ENCODE data around the gene TRMT6. TPM values are rescaled to one million over a fixed set of nuclear protein-coding genes. Genes with fewer than 3 reads are reported as not detected.

Gene TRMT6
- polyA plus RNA-seq, 1 of the 3 experiments (the other 2 are of a cell fraction) = 16.1 TPM

DNA sequence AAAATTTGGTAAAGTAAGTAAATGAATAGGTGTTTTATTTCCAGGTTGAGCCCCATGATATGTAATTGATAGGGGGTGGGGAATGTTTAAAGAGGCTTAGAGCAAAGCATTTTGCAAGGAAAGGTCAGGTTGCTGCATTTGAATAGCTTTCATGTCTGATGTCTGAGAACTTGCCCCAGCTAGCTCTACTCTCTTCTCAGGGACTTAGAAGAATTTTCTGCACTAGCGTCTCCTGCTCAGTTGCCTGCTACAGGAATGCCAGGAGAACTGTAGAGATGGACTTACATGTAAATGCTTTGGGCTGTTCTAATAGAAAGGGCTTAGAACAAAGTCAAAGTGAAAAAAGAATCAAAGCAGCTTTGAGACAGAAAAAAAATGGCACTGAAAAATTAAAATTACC lies 35.5 kb downstream of the TRMT6 start:
- no peaks in the 10 kb centered on the region for H3K27me3 ChIP-seq (ENCODE audit: insufficient read depth)
- no peaks in the 10 kb centered on the region for H3K79me2 ChIP-seq (ENCODE audit: insufficient read depth)
- H3K4me1 ChIP-seq (ENCODE audit: control insufficient read depth in 1 of 2, insufficient read depth in 2 of 2, low read depth in 1 of 2, low read length in 1 of 2) = peaks cover 4 to 10% of the 10 kb centered on the region in 2 experiments; a peak in 3 of 4 replicates
- no peaks in the 10 kb centered on the region for H3K36me3 ChIP-seq (replicated peaks in 1 of 2; ENCODE audit: control insufficient read depth in 1 of 2, insufficient read depth in 2 of 2, low read length in 1 of 2)
- H3K9ac ChIP-seq = no peak overlapping the region
- no peak overlapping the region for H3K27ac ChIP-seq (ENCODE audit: low read depth in 2 of 2, low read length in 1 of 2)
- H3K9me3 ChIP-seq = no peaks in the 10 kb centered on the region
- TF ChIP-seq POLR2AphosphoS5 (IDR thresholded peaks at IDR 0.05; ENCODE audit: low read depth, low read length) = no peak
- no peak for TF ChIP-seq RCOR1 (IDR thresholded peaks at IDR 0.05; ENCODE audit: low read length)
- TF ChIP-seq, protein P1, sequence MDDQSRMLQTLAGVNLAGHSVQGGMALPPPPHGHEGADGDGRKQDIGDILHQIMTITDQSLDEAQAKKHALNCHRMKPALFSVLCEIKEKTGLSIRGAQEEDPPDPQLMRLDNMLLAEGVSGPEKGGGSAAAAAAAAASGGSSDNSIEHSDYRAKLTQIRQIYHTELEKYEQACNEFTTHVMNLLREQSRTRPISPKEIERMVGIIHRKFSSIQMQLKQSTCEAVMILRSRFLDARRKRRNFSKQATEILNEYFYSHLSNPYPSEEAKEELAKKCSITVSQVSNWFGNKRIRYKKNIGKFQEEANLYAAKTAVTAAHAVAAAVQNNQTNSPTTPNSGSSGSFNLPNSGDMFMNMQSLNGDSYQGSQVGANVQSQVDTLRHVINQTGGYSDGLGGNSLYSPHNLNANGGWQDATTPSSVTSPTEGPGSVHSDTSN (IDR thresholded peaks at IDR 0.05) = no peak
- TF ChIP-seq MEF2A (IDR thresholded peaks at IDR 0.05; ENCODE audit: borderline replicate concordance, low read depth) = no peak
- TF ChIP-seq EZH2phosphoT487 (IDR thresholded peaks at IDR 0.05; ENCODE audit: borderline replicate concordance, low read depth) = no peak
- TF ChIP-seq TCF12 (IDR thresholded peaks at IDR 0.05) = no peak
- TF ChIP-seq CHD2 (IDR thresholded peaks at IDR 0.05; ENCODE audit: low read length, partially characterized antibody) = no peak
- TF ChIP-seq FOXM1 (IDR thresholded peaks at IDR 0.05; ENCODE audit: low read depth) = no peak
- TF ChIP-seq USF2 (IDR thresholded peaks at IDR 0.05; ENCODE audit: borderline replicate concordance, low read depth, low read length) = no peak
- TF ChIP-seq, protein P2, sequence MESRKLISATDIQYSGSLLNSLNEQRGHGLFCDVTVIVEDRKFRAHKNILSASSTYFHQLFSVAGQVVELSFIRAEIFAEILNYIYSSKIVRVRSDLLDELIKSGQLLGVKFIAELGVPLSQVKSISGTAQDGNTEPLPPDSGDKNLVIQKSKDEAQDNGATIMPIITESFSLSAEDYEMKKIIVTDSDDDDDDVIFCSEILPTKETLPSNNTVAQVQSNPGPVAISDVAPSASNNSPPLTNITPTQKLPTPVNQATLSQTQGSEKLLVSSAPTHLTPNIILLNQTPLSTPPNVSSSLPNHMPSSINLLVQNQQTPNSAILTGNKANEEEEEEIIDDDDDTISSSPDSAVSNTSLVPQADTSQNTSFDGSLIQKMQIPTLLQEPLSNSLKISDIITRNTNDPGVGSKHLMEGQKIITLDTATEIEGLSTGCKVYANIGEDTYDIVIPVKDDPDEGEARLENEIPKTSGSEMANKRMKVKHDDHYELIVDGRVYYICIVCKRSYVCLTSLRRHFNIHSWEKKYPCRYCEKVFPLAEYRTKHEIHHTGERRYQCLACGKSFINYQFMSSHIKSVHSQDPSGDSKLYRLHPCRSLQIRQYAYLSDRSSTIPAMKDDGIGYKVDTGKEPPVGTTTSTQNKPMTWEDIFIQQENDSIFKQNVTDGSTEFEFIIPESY (IDR thresholded peaks at IDR 0.05; ENCODE audit: borderline replicate concordance, low read depth) = no peak
- no peak for TF ChIP-seq YY1 (IDR thresholded peaks at IDR 0.05; ENCODE audit: low read depth)
- TF ChIP-seq RFX5 (IDR thresholded peaks at IDR 0.05; ENCODE audit: low read length) = no peak
- TF ChIP-seq REST (IDR thresholded peaks at IDR 0.05; ENCODE audit: low read depth, low read length) = no peak
- no peak for TF ChIP-seq RXRA (IDR thresholded peaks at IDR 0.05; ENCODE audit: borderline replicate concordance, low read depth)
- no peak for TF ChIP-seq GABPA (IDR thresholded peaks at IDR 0.05; ENCODE audit: low read depth)
- TF ChIP-seq FOXJ3 (CRISPR knock-in tag; IDR thresholded peaks at IDR 0.05) = no peak
- no peak for TF ChIP-seq NFIC (IDR thresholded peaks at IDR 0.05; ENCODE audit: borderline replicate concordance)
- TF ChIP-seq, protein P3, sequence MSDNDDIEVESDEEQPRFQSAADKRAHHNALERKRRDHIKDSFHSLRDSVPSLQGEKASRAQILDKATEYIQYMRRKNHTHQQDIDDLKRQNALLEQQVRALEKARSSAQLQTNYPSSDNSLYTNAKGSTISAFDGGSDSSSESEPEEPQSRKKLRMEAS (IDR thresholded peaks at IDR 0.05; ENCODE audit: low read depth) = no peak
- TF ChIP-seq TAF1 (IDR thresholded peaks at IDR 0.05; ENCODE audit: borderline replicate concordance, low read depth, low read length) = no peak
- no peak overlapping the region for H2AFZ ChIP-seq (ENCODE audit: low read depth)
- H3K9me2 ChIP-seq = no peaks in the 10 kb centered on the region
- 73% methylated on average over 1 of the region's 1 CpG for WGBS (ENCODE audit: low lambda C conversion rate)
- no peaks in the 10 kb centered on the region for H4K20me1 ChIP-seq (ENCODE audit: insufficient read depth)
- no peak overlapping the region for H3K4me3 ChIP-seq (ENCODE audit: low read depth in 2 of 2, low read length in 1 of 2)
- CTCF ChIA-PET = interaction anchor here (1.0 to 1.9 kb wide), 3 partner anchors 22 to 127 kb away, joined by 3 to 7 read pairs (median 4); no protein-coding TSS in a partner anchor
- peaks cover 9% of the 10 kb centered on the region for H3F3A ChIP-seq (replicated peaks; ENCODE audit: insufficient read depth)
- POLR2A ChIA-PET = no interaction called here
- H3K4me2 ChIP-seq = no peak overlapping the region
- DNase-seq = no peak
